Esophagus muscularis mucosa (tissue), 4 donors: ENCODE data around the gene SMOC1. TPM values are rescaled to one million over a fixed set of nuclear protein-coding genes. Genes with fewer than 3 reads are reported as not detected.

Experiments used
- DNase-seq: peaks from one replicate; pipeline ENCODE4 v3.0.0-alpha.2; 2017; ENCODE audit errors: extremely low spot score
- H3K27ac ChIP-seq, 4 donors: fragments of 200-600 bp; sonication (generic); replicated peaks in 1 of 4; 1 replicate in 3 of 4; 2 replicates in 1 of 4; pipeline ENCODE4 v1.5.1; 2016 to 2019; ENCODE audit warnings: mild to moderate bottlenecking in 1 of 4
- H3K27me3 ChIP-seq, 4 donors: fragments of 200-600 bp; sonication (generic); one replicate each; pipeline versions ENCODE4 v1.5.1 to v1.6.0; 2016 to 2019
- H3K36me3 ChIP-seq, 4 donors: fragments of 200-600 bp; sonication (generic); one replicate each; pipeline ENCODE4 v1.5.1; 2016 to 2019
- H3K4me1 ChIP-seq, 4 donors: fragments of 200-600 bp; sonication (generic); one replicate each; pipeline ENCODE4 v1.5.1; 2016 to 2019
- H3K4me3 ChIP-seq, 4 donors: fragments of 200-600 bp; sonication (generic); 1 replicate in 2 of 4; 2 replicates in 2 of 4; pipeline ENCODE4 v1.5.1; 2016 to 2019; ENCODE audit warnings: mild to moderate bottlenecking in 4 of 4, moderate library complexity in 1 of 4
- H3K9me3 ChIP-seq, 4 donors: fragments of 200-600 bp; sonication (generic); 1 replicate in 3 of 4; 2 replicates in 1 of 4; pipeline ENCODE4 v1.5.1; 2016 to 2019
- EP300 ChIP-seq: sonication (generic); formaldehyde crosslinking; IDR thresholded peaks from one replicate; pipeline ENCODE4 v1.6.1; 2017; ENCODE audit warnings: antibody characterized with exemption
- POLR2A ChIP-seq: fragments of 450-650 bp; IDR thresholded peaks from one replicate; pipeline ENCODE4 v1.6.1; 2017; ENCODE audit warnings: antibody characterized with exemption, moderate library complexity, mild to moderate bottlenecking, low read depth
- POLR2AphosphoS5 ChIP-seq, 2 donors: sonication (generic); formaldehyde crosslinking; IDR thresholded peaks; one replicate each; pipeline ENCODE4 v1.6.1; 2017; ENCODE audit warnings: antibody characterized with exemption in 2 of 2
- WGBS: methylation state at CpG from one replicate; pipeline ENCODE4 v1.1.5; 2018; 5-methylcytosine and 5-hydroxymethylcytosine counted together
- intact Hi-C: fragments of 100-400 bp; cut with DNase I; formaldehyde crosslinking; loops from one replicate; pipeline ENCODE4 v1.15.1; 2023
- total RNA-seq, 4 donors: library from RNA; depleted of rRNA; stranded (reverse); fragments of >200 nt; gene quantifications; one replicate each; pipeline versions ENCODE4 v1.1.0 to v1.2.1, GENCODE V29; 2016
- TF ChIP-seq, protein P1 (sequence below), 3 experiments: fragments of 200-600 bp in 2 of 3; fragments of 450-650 bp in 1 of 3; sonication (generic) in 2 of 3; IDR thresholded peaks; one replicate each; pipeline ENCODE4 v1.5.1; 2017 to 2019; ENCODE audit warnings: antibody characterized with exemption in 3 of 3, mild to moderate bottlenecking in 2 of 3, moderate library complexity in 1 of 3

The SMOC1 gene
- total RNA-seq, 4 donors from 2014 or later: under 0.01 to 1.8 (median 0.51) TPM

DNA sequence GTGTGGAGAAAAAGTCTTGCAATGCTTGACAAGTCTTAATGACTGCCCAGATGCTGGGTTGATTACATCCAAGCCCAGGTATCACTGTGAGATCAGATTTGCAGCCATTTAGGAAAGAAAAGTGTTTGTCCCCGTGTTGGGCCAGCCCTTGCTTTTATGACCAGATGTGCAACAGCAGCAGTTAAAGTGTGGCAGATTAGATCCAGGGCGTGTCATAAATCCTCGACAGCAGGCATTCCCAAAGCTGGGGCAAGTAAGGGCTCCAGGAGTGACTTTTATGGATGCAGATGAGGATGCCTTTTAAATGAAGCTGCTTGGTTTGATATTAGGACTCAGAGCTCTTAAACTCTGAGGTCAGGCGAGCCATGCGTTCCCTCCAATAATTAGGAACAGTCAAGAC is 1.7 kb downstream of the SMOC1 start:
- peaks cover 0 to 13% (median 10%) of the 10 kb centered on the region in 4 donors for H3K4me1 ChIP-seq
- no peak overlapping the region for H3K4me3 ChIP-seq
- no peak for DNase-seq
- intact Hi-C loops: no loop called here
- H3K36me3 ChIP-seq: no peaks in the 10 kb centered on the region
- TF ChIP-seq POLR2A: no peak
- TF ChIP-seq EP300: no peak
- TF ChIP-seq POLR2AphosphoS5 (IDR thresholded peaks at IDR 0.05): no peak
- TF ChIP-seq, protein P1, sequence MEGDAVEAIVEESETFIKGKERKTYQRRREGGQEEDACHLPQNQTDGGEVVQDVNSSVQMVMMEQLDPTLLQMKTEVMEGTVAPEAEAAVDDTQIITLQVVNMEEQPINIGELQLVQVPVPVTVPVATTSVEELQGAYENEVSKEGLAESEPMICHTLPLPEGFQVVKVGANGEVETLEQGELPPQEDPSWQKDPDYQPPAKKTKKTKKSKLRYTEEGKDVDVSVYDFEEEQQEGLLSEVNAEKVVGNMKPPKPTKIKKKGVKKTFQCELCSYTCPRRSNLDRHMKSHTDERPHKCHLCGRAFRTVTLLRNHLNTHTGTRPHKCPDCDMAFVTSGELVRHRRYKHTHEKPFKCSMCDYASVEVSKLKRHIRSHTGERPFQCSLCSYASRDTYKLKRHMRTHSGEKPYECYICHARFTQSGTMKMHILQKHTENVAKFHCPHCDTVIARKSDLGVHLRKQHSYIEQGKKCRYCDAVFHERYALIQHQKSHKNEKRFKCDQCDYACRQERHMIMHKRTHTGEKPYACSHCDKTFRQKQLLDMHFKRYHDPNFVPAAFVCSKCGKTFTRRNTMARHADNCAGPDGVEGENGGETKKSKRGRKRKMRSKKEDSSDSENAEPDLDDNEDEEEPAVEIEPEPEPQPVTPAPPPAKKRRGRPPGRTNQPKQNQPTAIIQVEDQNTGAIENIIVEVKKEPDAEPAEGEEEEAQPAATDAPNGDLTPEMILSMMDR (IDR thresholded peaks at IDR 0.05): no peak
- H3K27ac ChIP-seq: no peak overlapping the region
- no peaks in the 10 kb centered on the region for H3K9me3 ChIP-seq
- peaks cover 0 to 62% (median 8%) of the 10 kb centered on the region in 4 donors for H3K27me3 ChIP-seq
- WGBS: 60% methylated on average over 5 of the region's 5 CpGs

DNA sequence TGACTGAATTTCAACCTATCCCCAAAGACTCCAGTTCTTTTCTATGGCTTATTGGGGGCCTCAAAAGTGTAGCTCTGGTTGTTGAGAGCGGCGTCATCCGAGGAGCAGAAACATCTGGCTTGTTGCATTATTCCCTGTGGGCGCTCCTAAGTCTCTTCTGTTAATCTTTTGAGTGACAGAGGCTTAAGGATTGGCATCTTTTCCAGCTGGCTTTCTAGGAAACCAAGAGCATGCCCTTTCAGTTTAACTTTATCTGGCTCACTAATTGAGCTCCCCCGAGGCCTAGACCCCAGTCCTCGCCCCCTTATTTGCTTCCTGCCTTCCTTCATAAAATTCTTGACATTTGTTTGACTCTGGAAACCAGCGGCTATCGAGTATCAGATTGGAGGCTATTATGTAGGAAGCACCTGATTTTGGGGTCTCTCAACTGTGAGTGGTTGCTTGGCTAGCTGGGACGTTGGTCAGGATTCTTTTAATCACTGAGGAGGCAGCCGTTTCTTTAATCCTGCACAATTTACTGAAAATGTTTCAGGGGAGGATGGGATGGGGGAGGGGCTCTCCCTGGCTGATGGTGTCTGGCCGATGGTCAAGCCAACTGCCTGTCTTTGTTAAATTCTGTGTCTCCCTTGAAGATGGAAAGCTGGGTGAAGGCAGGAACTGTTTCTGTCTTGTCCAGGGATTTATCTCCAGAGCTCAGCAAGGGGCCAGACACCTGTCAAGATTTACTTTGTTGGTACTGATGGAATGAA is 3.1 kb downstream of the SMOC1 start:
- peaks cover 0 to 62% (median 8%) of the 10 kb centered on the region in 4 donors for H3K27me3 ChIP-seq
- 49% methylated on average over 11 of the region's 11 CpGs for WGBS
- intact Hi-C loops: no loop called here
- no peaks in the 10 kb centered on the region for H3K36me3 ChIP-seq
- no peak for DNase-seq
- no peak overlapping the region for H3K4me3 ChIP-seq
- no peak overlapping the region for H3K27ac ChIP-seq
- peaks cover 0 to 13% (median 10%) of the 10 kb centered on the region in 4 donors for H3K4me1 ChIP-seq
- no peaks in the 10 kb centered on the region for H3K9me3 ChIP-seq
- no peak for TF ChIP-seq POLR2A
- no peak for TF ChIP-seq POLR2AphosphoS5 (IDR thresholded peaks at IDR 0.05)
- TF ChIP-seq, protein P1 (IDR thresholded peaks at IDR 0.05): no peak
- no peak for TF ChIP-seq EP300

DNA sequence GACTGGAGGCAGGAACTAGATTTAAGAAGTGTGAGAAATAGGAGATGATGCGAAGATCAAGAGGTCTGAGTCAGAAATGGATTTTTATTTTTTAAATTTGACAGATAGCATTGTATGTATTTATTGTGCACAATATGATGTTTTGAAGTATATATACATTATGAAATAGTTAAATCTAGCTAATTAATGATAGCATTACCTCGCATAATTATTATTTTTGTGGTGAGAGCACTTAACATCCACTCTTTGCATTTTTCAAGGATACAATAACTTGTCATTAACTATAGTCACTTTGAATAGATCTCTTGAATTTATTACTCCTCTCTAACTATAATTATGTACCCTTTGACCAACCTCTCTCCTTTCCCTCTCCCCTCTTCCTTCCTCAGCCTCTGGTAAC is 3.7 kb downstream of the SMOC1 start:
- Histone ChIP-seq H3K4me1 (peaks cover 0 to 13% (median 10%) of the 10 kb centered on the region in 4 donors), H3K4me3 (no peak overlapping the region), H3K9me3 (no peaks in the 10 kb centered on the region), H3K27me3 (peaks cover 0 to 59% (median 8%) of the 10 kb centered on the region in 4 donors), H3K36me3 (no peaks in the 10 kb centered on the region), H3K27ac (no peak overlapping the region)
- 91% methylated on average over 2 of the region's 2 CpGs for WGBS
- intact Hi-C loops: no loop called here
- TF ChIP-seq, protein P1 (IDR thresholded peaks at IDR 0.05): no peak
- TF ChIP-seq POLR2A: no peak
- TF ChIP-seq POLR2AphosphoS5 (IDR thresholded peaks at IDR 0.05): no peak
- TF ChIP-seq EP300: no peak
- DNase-seq: no peak

DNA sequence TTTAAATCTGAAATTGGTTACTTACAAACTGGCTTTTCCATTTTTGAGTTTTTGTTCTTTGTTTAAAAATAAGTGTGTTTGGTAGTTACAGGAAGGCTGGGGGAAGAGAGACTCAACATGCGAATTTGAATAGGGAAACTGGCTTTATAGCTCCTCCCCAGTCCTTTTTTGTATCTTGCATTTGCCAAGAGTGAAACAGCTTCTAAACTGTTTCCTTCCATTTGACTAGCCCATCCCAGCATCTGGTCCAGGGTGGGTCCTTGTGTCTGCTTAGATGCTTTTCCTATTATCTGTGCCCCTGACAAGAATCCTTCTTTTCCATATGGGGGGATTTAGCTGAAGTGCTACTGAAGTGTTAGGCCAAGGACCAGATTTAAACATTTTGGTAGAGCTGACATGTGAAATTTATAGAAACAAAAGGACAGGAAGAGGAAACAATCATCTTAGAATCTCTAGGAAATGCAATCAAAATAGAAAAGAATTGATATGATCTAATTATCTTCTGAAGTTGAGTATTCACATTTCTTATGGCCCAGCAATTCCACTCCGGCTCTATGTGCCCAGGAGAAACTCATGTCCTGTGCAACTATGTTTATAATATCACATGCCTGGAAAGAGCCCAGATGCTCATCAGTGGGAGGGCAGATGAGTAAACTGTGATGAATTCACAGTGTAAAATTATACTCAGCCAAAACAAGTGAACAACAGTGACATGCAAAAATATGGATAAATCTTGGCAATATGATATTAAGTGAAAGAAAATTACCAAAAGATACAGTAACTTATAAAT is 7.4 kb downstream of the SMOC1 start:
- WGBS: 58% methylated on average over 2 of the region's 2 CpGs

More for the DNA sequence above, 7.4 kb downstream of the SMOC1 start:
- intact Hi-C loops: no loop called here
- no peak for DNase-seq
- no peak overlapping the region for H3K27ac ChIP-seq
- H3K9me3 ChIP-seq: peaks cover 0 to 10% (median 4%) of the 10 kb centered on the region in 4 donors
- H3K4me1 ChIP-seq: no peaks in the 10 kb centered on the region
- H3K27me3 ChIP-seq: peaks cover 0 to 30% (median 5%) of the 10 kb centered on the region in 4 donors
- H3K4me3 ChIP-seq: no peak overlapping the region
- no peaks in the 10 kb centered on the region for H3K36me3 ChIP-seq
- TF ChIP-seq POLR2AphosphoS5 (IDR thresholded peaks at IDR 0.05) (no peak), EP300 (no peak), POLR2A (no peak)
- TF ChIP-seq, protein P1 (IDR thresholded peaks at IDR 0.05): no peak
